HL-60 (cell line): ENCODE data around the gene INHBE.

Source experiments
- GABPA ChIP-seq: IDR thresholded peaks from 2 replicates; pipeline ENCODE4 v1.6.1; 2012; ENCODE audit warnings: low read depth
- POLR2AphosphoS5 ChIP-seq: IDR thresholded peaks from 2 replicates; pipeline ENCODE4 v1.6.1; 2012; ENCODE audit warnings: low read depth

- no peak for TF ChIP-seq GABPA
- no peak for TF ChIP-seq POLR2AphosphoS5
These were observed 23.9 kb downstream of the INHBE start for GRCh38 chr12:57479043-57479375.
